GM06990 (cell line): ENCODE results near the gene SLC16A6.
"Not testable (repeated sequence)": the region's sequence is repeated elsewhere in the genome, so short reads cannot be mapped to it uniquely, and the experiment has no call there.

Experiments used
- DNase-seq: peaks from one replicate; pipeline ENCODE4 v3.0.0-alpha.2; 2011; ENCODE audit not compliant: insufficient read length; ENCODE audit errors: extremely low read depth
- H3K27me3 ChIP-seq: replicated peaks from 2 replicates; pipeline ENCODE4 v1.6.0; 2011; ENCODE audit warnings: low read length; ENCODE audit not compliant: control insufficient read depth, insufficient read depth
- H3K36me3 ChIP-seq: 2 replicates; pipeline ENCODE4 v1.5.1; 2011; ENCODE audit warnings: low read length; ENCODE audit not compliant: control insufficient read depth, insufficient read depth
- H3K4me3 ChIP-seq: replicated peaks from 2 replicates; pipeline ENCODE4 v1.5.1; 2011; ENCODE audit warnings: low read depth, mild to moderate bottlenecking, control low read depth, low read length
- TF ChIP-seq, protein P1 (sequence below): IDR thresholded peaks from 2 replicates; pipeline ENCODE4 v1.5.1; 2011; ENCODE audit warnings: low read length, control low read depth, mild to moderate bottlenecking, inconsistent platforms; ENCODE audit not compliant: insufficient read depth, poor library complexity, severe bottlenecking

Gene SLC16A6

DNA sequence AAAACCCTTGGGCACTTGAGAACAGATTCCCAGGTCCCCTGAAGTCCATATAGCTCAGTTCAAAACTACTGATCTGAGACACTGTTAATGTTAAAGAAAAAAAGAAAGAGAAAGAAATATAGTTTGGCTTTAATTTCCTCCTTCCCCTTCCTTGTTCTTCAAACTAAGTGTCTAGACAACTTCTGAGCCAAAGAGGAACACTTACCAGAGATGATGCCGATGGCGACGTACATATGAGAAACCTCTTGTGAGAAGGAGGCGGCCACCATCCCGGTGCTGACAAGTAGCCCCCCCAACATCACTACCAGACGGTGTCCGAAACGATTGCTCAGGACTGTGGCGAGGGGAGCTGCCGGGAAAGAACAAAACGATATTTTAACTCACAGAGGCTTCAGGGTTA lies 17.2 kb downstream of the SLC16A6 start:
- TF ChIP-seq, protein P1, sequence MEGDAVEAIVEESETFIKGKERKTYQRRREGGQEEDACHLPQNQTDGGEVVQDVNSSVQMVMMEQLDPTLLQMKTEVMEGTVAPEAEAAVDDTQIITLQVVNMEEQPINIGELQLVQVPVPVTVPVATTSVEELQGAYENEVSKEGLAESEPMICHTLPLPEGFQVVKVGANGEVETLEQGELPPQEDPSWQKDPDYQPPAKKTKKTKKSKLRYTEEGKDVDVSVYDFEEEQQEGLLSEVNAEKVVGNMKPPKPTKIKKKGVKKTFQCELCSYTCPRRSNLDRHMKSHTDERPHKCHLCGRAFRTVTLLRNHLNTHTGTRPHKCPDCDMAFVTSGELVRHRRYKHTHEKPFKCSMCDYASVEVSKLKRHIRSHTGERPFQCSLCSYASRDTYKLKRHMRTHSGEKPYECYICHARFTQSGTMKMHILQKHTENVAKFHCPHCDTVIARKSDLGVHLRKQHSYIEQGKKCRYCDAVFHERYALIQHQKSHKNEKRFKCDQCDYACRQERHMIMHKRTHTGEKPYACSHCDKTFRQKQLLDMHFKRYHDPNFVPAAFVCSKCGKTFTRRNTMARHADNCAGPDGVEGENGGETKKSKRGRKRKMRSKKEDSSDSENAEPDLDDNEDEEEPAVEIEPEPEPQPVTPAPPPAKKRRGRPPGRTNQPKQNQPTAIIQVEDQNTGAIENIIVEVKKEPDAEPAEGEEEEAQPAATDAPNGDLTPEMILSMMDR, result no peak
- peaks cover 4% of the 10 kb centered on the region for H3K36me3 ChIP-seq
- H3K27me3 ChIP-seq, result no peaks in the 10 kb centered on the region
- no peak for DNase-seq
- H3K4me3 ChIP-seq, result no peak overlapping the region

DNA sequence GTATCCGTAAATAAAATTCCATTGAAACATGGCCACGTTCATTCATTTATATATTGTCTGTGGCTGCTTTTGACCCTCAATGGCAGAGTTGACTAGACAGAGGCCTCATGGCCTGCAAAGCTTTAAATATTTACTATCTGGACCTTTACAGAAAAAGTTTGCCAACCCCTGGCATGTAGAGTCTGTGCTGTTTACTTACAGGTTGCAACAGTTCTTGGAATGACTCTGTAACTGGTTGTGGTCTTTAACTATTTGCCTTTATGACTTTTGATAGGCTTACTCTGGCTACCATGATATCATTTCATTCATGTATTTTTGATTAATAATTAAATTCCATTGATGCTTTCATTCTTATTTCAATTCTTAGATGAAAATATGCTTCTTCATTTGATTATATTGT lies 25.1 kb downstream of the SLC16A6 start:
- H3K36me3 ChIP-seq, DNase-seq, H3K4me3 ChIP-seq, H3K27me3 ChIP-seq: not testable (repeated sequence)

DNA sequence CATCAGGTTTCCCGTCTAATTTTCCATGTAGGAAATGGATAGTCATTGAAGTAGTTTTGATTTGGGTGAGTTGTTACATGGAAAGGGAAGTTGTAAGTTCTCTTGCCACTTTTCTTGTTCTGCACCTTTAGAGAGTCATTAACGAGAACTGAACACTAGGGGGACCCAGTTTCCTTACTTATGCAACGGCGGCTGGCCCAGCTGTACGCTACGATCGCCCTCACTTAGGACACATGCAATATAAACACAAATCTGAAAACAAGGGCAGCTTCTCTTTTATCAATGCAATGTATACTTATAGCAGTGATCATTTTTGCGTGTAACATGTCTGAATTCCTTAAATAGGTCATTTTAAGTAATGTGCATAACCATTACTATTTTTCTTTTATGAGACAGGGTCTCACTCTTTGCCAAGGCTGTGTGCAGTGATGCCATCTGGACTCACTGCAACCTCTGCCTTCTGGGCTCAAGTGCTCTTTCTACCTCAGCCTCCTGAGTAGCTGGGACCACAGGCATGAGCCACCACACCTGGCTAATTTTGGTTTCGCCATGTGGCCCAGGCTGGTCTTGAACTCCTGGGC lies 27.7 kb downstream of the SLC16A6 start:
- TF ChIP-seq, protein P1, result peak; percentile 47
- DNase-seq, H3K27me3 ChIP-seq, H3K36me3 ChIP-seq, H3K4me3 ChIP-seq: not testable (repeated sequence)

DNA sequence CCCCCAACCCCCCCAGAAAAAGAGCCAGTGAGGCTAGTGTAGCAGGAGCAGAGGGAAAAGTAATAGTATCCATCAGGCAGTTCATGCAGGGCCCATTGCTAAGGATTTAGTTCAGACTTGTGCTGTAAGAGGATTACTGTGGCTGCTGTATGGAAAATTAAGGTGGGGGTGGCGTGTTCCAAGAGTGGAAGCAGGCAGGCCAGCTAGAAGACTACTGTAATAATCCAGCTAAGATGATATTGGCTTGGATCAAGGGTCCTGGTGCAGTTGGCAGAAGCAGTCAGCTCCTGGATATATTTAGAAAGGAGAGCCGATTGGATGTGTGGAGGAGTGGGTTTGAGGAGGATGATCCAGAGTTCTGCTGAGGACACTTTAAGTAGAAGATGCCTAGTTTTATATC lies 28.5 kb downstream of the SLC16A6 start:
- H3K36me3 ChIP-seq, H3K27me3 ChIP-seq, H3K4me3 ChIP-seq, DNase-seq: not testable (repeated sequence)

DNA sequence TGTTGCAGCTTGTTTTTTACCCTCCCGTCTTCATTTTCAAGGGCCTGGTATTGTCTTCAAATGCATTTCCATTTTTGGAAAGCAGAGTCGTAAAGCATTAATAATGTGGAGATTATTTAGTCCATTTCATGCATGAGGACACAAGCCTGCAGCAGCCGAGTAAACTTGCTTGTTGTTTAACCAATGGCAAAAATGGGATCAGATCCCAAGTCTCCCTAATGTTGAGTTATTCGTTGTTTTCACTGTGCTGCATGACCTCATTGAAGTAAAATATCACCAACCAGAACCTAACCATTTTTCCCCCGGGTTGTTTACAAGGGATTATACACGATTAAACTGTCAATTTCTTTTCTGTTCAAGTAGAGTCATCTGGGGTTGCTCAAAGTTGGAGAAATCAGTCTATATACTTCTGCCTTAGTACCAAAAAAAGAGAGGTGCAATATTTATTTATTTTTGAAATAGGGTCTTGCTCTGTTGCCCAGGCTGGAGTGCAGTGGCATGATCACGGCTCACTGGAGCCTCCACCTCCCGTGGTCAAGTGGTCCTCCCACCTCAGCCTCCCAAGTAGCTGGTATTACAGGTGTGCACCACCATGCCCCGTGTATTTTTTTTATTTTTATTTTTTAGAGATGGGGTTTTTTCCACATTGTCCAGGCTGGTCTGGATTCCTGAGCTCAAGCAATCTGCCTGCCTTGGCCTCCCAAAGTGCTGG lies 30.7 kb downstream of the SLC16A6 start:
- TF ChIP-seq, protein P1, result no peak
- Histone ChIP-seq H3K36me3 (peaks cover 4% of the 10 kb centered on the region), H3K4me3 (no peak overlapping the region), H3K27me3 (no peaks in the 10 kb centered on the region)
- DNase-seq, result no peak

DNA sequence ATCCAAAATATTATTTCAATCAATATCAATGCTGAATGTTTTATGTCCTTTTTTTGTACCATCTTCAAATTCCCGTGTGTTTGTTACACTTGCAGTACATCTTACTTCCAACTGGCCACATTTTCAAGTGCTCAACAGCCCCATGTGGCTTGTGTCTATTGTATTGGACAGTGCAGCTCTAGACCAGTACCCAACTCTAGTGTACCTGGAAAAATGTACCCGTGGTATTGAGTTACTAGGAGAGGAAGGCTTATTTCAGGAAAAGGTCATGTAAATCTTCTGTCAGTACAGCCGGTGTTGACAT lies 31.3 kb downstream of the SLC16A6 start:
- H3K27me3 ChIP-seq, H3K36me3 ChIP-seq, H3K4me3 ChIP-seq, DNase-seq: not testable (repeated sequence)

DNA sequence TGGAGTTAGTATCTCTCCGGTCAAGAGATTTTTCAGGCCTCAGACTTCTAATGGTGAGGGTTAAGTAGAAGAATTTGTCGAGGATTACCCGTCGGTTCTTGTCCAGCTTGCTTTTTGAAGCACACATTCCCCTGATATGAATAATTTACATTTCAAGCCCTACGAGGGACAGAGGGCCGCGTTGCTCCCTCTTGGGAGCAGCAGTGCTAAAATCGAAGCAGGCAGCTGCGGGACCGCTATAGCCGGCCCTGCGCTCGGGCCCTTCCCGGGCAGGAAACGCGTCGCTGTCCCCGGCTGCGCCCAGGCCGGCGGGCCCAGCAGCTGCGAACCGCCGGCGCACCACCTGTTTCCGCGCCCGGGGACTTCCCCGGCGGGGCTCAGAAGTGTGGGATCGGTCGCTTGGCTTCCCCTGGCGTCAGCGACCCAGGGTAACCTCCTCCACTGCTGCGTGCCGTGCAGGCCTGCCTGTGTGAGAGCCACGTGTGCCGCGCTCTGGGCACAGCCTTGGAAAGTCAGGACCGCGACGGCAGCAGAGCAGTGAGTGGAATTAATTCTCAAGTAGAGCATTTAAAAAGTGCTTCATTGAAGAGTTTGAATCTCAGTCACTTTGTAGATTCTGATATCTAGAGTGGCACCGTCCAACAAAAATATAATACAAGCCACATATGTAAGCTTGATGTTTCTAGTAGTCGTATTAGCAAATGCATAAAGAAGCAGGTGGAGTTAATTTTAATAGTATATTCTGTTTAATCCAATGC lies 31.9 kb downstream of the SLC16A6 start:
- not testable (repeated sequence) for H3K27me3 ChIP-seq, H3K36me3 ChIP-seq
- DNase-seq, result peak; percentile 89
- peak overlapping the region; percentile 18 for H3K4me3 ChIP-seq

DNA sequence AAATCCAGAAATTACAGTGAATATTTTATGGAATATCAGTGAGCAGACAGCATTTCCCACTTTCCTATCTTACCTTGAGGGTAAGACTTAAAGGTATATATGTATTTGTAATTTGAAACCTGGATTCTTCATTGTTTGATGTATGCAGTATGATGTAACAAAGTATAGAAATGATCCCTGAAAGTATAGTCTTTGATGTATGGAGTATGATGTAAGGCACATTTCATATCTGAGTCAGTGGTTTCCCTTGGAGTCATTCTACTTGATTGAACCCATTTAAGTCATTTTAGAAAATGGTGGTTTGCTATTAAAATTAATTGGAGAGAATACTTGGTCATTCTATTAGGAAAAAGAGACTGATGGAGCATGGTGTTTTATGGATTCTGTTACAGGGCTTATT lies 33.0 kb downstream of the SLC16A6 start:
- H3K27me3 ChIP-seq, result no peaks in the 10 kb centered on the region
- TF ChIP-seq, protein P1, result no peak
- H3K36me3 ChIP-seq, result peaks cover 10% of the 10 kb centered on the region
- no peak for DNase-seq
- H3K4me3 ChIP-seq, result no peak overlapping the region

DNA sequence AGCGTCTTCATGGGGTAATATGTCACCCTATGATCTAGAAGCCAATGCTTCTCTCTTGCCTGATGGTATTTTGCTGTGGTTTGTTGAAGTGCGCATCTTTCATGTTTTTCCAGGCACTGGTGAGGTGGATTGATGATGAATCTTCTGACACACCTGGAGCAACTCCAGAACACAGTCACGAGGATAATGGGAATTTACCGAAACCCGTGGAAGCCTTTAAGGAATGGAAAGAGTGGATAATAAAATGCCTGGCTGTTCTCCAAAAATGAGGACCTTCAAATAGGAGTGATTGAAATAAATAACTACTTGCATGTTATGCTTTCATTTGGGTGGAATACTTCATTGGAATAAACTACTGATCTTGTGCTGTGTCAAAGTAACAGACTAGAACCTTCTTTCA lies 34.2 kb downstream of the SLC16A6 start:
- peaks cover 10% of the 10 kb centered on the region for H3K36me3 ChIP-seq
- H3K4me3 ChIP-seq, H3K27me3 ChIP-seq, DNase-seq: not testable (repeated sequence)
